K562 (cell line): Measurements from ENCODE around the gene KRTAP12-2. TPM values are rescaled to one million over a fixed set of nuclear protein-coding genes. Genes with fewer than 3 reads are reported as not detected.

Experiments used
- CHCHD3 ChIP-seq: fragments of 250-450 bp; sonication (Bioruptor Pico); IDR thresholded peaks from 2 replicates; pipeline ENCODE4 v2.1.2; 2022; ENCODE audit warnings: mild to moderate bottlenecking
- CLOCK ChIP-seq: fragments of 250-450 bp; sonication (Bioruptor Pico); IDR thresholded peaks from 2 replicates; pipeline ENCODE4 v1.4.0; 2020; ENCODE audit warnings: mild to moderate bottlenecking, moderate library complexity, borderline replicate concordance
- CREM ChIP-seq: IDR thresholded peaks from 2 replicates; pipeline ENCODE4 v1.6.1; 2014; ENCODE audit warnings: antibody characterized with exemption, low read depth
- ETV1 ChIP-seq: fragments of 450-650 bp; conservative IDR thresholded peaks from 2 replicates; pipeline ENCODE4 v1.6.1; 2016; ENCODE audit warnings: missing genetic modification characterization, control low read depth, low read depth, missing compliant biosample characterization
- GABPB1 ChIP-seq: sonication (generic); formaldehyde crosslinking; IDR thresholded peaks from 2 replicates; pipeline ENCODE4 v1.8.0; 2022; ENCODE audit warnings: mild to moderate bottlenecking, missing genetic modification reagents
- HMGXB4 ChIP-seq: sonication (generic); formaldehyde crosslinking; IDR thresholded peaks from 2 replicates; pipeline ENCODE4 v1.8.1; 2023; ENCODE audit warnings: mild to moderate bottlenecking, missing genetic modification reagents
- JUN ChIP-seq, 2 experiments: sonication (generic) in 1 of 2; formaldehyde crosslinking in 1 of 2; IDR thresholded peaks; 2 replicates each; pipeline versions ENCODE4 v1.6.1 to v1.8.0; 2012 to 2022; ENCODE audit warnings: borderline replicate concordance in 2 of 2, mild to moderate bottlenecking in 2 of 2, improper control_type of control experiment in 1 of 2, low read depth in 1 of 2, low read length in 1 of 2, missing genetic modification reagents in 1 of 2
- LARP7 ChIP-seq: fragments of 450-650 bp; IDR thresholded peaks from 2 replicates; pipeline ENCODE4 v1.6.1; 2016
- MAFF ChIP-seq: IDR thresholded peaks from 2 replicates; pipeline ENCODE4 v1.6.1; 2012; ENCODE audit warnings: low read length, improper control_type of control experiment
- MAFG ChIP-seq: fragments of 450-650 bp; conservative IDR thresholded peaks from 2 replicates; pipeline ENCODE4 v1.6.1; 2016; ENCODE audit warnings: missing genetic modification characterization, missing compliant biosample characterization
- NBN ChIP-seq: fragments of 450-650 bp; IDR thresholded peaks from 2 replicates; pipeline ENCODE4 v1.6.1; 2016; ENCODE audit warnings: low read depth, mild to moderate bottlenecking
- NCOA1 ChIP-seq: fragments of 450-650 bp; IDR thresholded peaks from 2 replicates; pipeline ENCODE4 v1.6.1; 2016; ENCODE audit warnings: low read depth
- NONO ChIP-seq, 2 experiments: fragments of 200-400 bp in 1 of 2; fragments of 450-650 bp in 1 of 2; formaldehyde crosslinking in 1 of 2; IDR thresholded peaks; 2 replicates each; pipeline ENCODE4 v1.6.1; 2017; ENCODE audit warnings: low read depth in 2 of 2, mild to moderate bottlenecking in 2 of 2, moderate library complexity in 2 of 2, low read length in 1 of 2
- PHF21A ChIP-seq: fragments of 450-650 bp; IDR thresholded peaks from 2 replicates; pipeline ENCODE4 v1.6.1; 2017; ENCODE audit warnings: low read depth, borderline replicate concordance
- POLR2H ChIP-seq: IDR thresholded peaks from 2 replicates; pipeline ENCODE4 v1.6.1; 2016; ENCODE audit warnings: missing genetic modification characterization, low read depth, mild to moderate bottlenecking, control low read depth, missing compliant biosample characterization, moderate library complexity
- RAD21 ChIP-seq, 2 experiments: fragments of 250-450 bp in 1 of 2; fragments of 450-650 bp in 1 of 2; sonication (Bioruptor Pico) in 1 of 2; formaldehyde crosslinking in 1 of 2; IDR thresholded peaks in 1 of 2; conservative IDR thresholded peaks in 1 of 2; 2 replicates each; pipeline versions ENCODE4 v1.4.0 to v1.8.0; 2020 to 2022; ENCODE audit warnings: mild to moderate bottlenecking in 2 of 2, moderate library complexity in 1 of 2
- TAF15 ChIP-seq: fragments of 200-400 bp; formaldehyde crosslinking; IDR thresholded peaks from 2 replicates; pipeline ENCODE4 v1.6.1; 2017; ENCODE audit warnings: mild to moderate bottlenecking, low read depth, low read length, moderate library complexity
- TRIM25 ChIP-seq: fragments of 450-650 bp; IDR thresholded peaks from 2 replicates; pipeline ENCODE4 v1.7.0; 2016; ENCODE audit warnings: borderline replicate concordance
- TSC22D4 ChIP-seq: fragments of 450-650 bp; IDR thresholded peaks from 2 replicates; pipeline ENCODE4 v1.6.1; 2016; ENCODE audit warnings: missing genetic modification characterization, missing biosample characterization, control low read depth
- XRCC3 ChIP-seq: fragments of 450-650 bp; IDR thresholded peaks from 2 replicates; pipeline ENCODE4 v1.6.1; 2017; ENCODE audit warnings: mild to moderate bottlenecking, moderate library complexity
- ZNF212 ChIP-seq: fragments of 450-650 bp; formaldehyde crosslinking; IDR thresholded peaks from 2 replicates; pipeline ENCODE4 v1.4.0; 2020; ENCODE audit warnings: mild to moderate bottlenecking
- ZNF316 ChIP-seq: fragments of 450-650 bp; IDR thresholded peaks from 2 replicates; pipeline ENCODE4 v1.6.1; 2016
- ZNF324 ChIP-seq: fragments of 250-450 bp; sonication (Bioruptor Pico); IDR thresholded peaks from 2 replicates; pipeline ENCODE4 v1.4.0; 2020; ENCODE audit warnings: mild to moderate bottlenecking
- ZNF354B ChIP-seq: fragments of 250-450 bp; sonication (Bioruptor Pico); IDR thresholded peaks from 2 replicates; pipeline ENCODE4 v1.4.0; 2020
- ZNF431 ChIP-seq: sonication (generic); formaldehyde crosslinking; IDR thresholded peaks from 2 replicates; pipeline ENCODE4 v1.8.0; 2022; ENCODE audit warnings: mild to moderate bottlenecking, missing genetic modification reagents
- ZNF77 ChIP-seq: fragments of 250-450 bp; sonication (Bioruptor Pico); IDR thresholded peaks from 2 replicates; pipeline ENCODE4 v1.5.0; 2020
- polyA plus RNA-seq, 8 experiments: library from polyadenylated mRNA; depleted of rRNA in 4 of 8; stranded (reverse) in 5 of 8; unstranded in 3 of 8; fragments of >200 nt; fragmentation: Nextera tagmentation in 2 of 8; fragmentation: Illumina TruSeq in 1 of 8; extraction: Ambion mirVana in 2 of 8; extraction: Trizol in 1 of 8; gene quantifications; 2 replicates each; pipeline versions ENCODE4 v1.2.1 to v1.2.3, GENCODE V29; 2011 to 2014; ENCODE audit warnings: inconsistent platforms in 1 of 8, missing spikeins in 1 of 8
- total RNA-seq, 7 experiments: library from RNA; depleted of rRNA in 6 of 7; stranded (reverse); fragments of >200 nt in 6 of 7; fragmentation: Illumina TruSeq in 2 of 7; extraction: Trizol in 2 of 7; gene quantifications; 2 replicates each; pipeline versions ENCODE4 v1.2.1 to v1.2.3, GENCODE V29; 2011 to 2021; ENCODE audit warnings: low replicate concordance in 1 of 7

KRTAP12-2 gene
- total and polyA plus RNA-seq, 9 of the 15 experiments (the other 6 are each of a cell fraction or from before 2014, with no cell fraction given), result not detected

- no peak for TF ChIP-seq LARP7
- no peak for TF ChIP-seq TSC22D4 (tag)
- TF ChIP-seq CLOCK, result no peak
- TF ChIP-seq MAFF, result peak; percentile 62; the same call in 1 of the 2 replicates
- no peak for TF ChIP-seq XRCC3
- 0 out of 2 replicates have a peak, but pooled peaks have one; percentile 30 for TF ChIP-seq ETV1 (tag)
- TF ChIP-seq RAD21 (CRISPR knock-in tag; conservative IDR thresholded peaks at IDR 0.05 in 1 of 2, IDR thresholded peaks at IDR 0.05 in 1 of 2), result no peak
- no peak for TF ChIP-seq CREM
- no peak for TF ChIP-seq HMGXB4
- no peak for TF ChIP-seq CHCHD3
- TF ChIP-seq TAF15, result no peak
- TF ChIP-seq ZNF77, result no peak
- TF ChIP-seq JUN (IDR thresholded peaks at IDR 0.05; ENCODE audit: borderline replicate concordance, low read depth, low read length), result no peak
- no peak for TF ChIP-seq JUN (CRISPR knock-in tag; IDR thresholded peaks at IDR 0.05; ENCODE audit: borderline replicate concordance)
- TF ChIP-seq PHF21A, result no peak
- TF ChIP-seq ZNF431 (CRISPR knock-in tag), result no peak
- TF ChIP-seq NCOA1, result no peak
- no peak for TF ChIP-seq TRIM25
- no peak for TF ChIP-seq GABPB1
- no peak for TF ChIP-seq ZNF354B
- no peak for TF ChIP-seq NBN
- TF ChIP-seq ZNF212 (CRISPR knock-in tag), result no peak
- peak; percentile 94 for TF ChIP-seq MAFG
- TF ChIP-seq ZNF316, result peak; percentile 97
- no peak for TF ChIP-seq ZNF324
- TF ChIP-seq NONO (IDR thresholded peaks at IDR 0.05; ENCODE audit: low read depth in 2 of 2, low read length in 1 of 2), result no peak
- TF ChIP-seq POLR2H (tag), result no peak
Measured at GRCh38 chr21:44682580-44683151, 15.9 kb upstream of the KRTAP12-2 start (continued).
